HG03064 (cell line): ENCODE measurements around the gene CALR.
"Not testable (repeated sequence)": the region's sequence is repeated elsewhere in the genome, so short reads cannot be mapped to it uniquely, and the experiment has no call there.

Source experiments
- ATAC-seq: cut with Tn5 transposase; IDR thresholded peaks from one replicate; pipeline ENCODE4 v1.9.1; 2021; ENCODE audit warnings: low read depth; ENCODE audit not compliant: unreplicated experiment

CALR gene

GRCh38 chr19:12949363-12950283 is 11.2 kb downstream of the CALR start:
- ATAC-seq: no peak

DNA sequence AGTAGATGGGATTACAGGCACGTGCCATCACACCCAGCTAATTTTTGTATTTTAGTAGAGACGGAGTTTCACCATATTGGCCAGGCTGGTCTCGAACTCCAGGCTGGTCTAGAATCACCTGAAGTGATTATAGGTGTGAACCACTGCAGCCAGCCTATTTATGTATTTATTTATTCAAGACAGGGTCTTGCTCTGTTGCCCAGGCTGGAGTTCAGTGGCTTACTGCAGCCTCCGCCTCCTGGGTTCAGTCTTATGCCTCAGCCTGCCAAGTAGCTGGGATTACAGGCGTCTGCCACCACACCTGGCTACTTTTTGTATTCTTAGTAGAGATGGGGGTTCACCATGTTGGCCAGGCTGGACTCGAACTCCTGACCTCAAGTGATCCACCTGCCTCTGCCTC is 13.6 kb downstream of the CALR start:
- not testable (repeated sequence) for ATAC-seq

GRCh38 chr19:12952488-12953137 is 14.2 kb downstream of the CALR start:
- no peak for ATAC-seq

- ATAC-seq: no peak
Measured at GRCh38 chr19:12953138-12953798, 14.9 kb downstream of the CALR start.

DNA sequence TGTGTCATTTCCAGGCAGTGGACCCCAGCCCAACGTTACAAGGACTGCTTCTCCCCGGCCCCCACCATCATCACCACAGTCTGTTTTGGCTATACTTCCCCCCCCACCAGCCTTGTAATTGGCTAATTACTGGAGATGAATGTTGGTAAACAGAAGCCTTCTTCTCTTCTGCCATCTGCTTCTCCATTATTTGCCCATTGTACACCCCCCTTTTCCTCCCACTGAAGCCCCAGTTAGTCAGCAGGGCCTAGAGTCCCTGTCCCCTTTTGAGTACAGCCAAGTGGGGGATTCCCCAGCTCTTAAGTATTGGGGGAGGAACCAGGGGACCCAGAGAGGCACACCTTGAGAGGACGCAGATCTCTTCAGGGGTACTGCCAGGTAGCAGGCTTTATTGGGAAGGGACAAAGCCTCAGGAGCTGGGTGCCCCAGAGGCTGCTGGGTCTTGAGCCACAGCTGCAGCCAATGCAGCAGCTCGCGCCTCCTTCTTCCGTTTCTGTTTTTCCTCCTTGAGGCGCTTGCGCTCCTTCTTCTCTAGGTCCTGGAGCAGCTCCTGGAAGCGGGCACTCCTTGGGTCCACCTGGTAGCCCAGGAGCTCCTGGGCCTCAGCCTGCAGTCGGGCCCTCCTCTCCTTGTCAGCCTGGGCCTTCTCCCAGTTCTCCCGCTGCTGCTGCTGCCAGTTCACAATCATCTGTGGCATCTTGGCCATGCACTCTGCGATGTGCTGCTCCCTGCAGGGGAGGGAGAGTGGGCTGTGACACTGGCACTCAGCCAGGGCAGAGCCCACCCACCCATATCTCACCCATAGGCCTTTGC is 15.6 kb downstream of the CALR start:
- no peak for ATAC-seq

GRCh38 chr19:12954612-12954962 is 16.2 kb downstream of the CALR start:
- no peak for ATAC-seq

DNA sequence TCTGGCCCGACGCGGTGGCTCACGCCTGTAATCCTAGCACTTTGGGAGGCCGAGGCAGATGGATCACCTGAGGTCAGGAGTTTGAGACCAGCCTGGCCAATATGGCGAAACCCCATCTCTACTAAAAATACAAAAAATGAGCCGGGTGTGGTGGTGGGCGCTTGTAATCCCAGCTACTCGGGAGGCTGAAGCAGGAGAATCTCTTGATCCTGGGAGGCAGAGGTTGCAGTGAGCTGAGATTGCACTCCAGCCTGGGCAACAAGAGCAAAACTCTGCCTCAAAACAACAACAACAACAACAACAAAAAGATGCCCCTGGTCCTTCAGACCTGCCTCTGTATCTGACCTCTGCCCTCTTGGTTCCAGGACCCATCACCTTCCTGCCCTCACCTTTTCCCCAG is 17.2 kb downstream of the CALR start:
- not testable (repeated sequence) for ATAC-seq

GRCh38 chr19:12955996-12956395 is 17.6 kb downstream of the CALR start:
- ATAC-seq: no peak

DNA sequence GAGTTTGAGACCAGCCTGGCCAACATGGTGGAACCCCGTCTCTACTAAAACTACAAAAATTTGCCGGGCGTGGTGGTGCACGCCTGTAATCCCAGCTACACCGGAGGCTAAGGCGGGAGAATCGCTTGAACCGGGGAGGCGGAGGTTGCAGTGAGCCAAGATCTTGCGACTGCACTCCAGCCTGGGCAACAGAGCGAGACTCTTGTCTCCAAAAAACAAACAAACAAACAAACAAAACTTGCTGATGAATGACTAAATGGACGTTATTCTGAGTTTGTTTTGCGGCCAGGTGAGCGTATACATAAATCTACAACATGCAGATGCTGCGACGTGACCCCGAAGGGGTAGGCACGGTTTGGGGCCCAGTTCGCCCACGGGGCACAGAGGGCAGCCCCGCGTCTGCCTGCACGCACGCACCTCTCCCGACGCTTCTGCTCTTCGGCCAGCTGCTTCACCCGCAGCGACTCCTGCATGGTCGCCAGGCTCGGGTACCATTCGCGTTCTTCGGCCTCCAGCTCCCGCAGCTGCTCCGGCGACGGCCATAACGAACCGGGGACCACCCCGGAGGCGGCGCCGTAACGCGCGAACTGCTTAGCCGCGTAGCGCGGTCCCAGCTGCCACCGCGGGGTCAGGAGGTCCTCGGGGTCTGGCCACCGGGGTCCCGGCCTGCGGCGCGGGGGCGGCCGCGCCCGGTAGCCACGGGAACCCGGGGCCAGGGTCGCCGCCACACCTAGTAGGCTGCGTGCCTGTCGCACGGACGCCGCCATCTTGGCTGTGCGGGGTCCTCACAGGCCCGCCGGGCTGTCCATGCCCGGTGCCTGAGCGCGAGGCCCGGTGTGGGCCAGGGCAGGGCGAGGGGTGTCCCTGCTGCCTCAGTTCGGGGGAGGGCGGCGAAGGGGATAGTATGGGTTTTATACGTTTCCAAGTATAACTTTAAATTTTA is 18.3 kb downstream of the CALR start, which contains the start of gene GADD45GIP1:
GADD45GIP1 (minus strand) TSS at position 778 of the 943 bp plus-strand sequence; CDS start at position 767, 11 bp downstream.
- ATAC-seq: no peak

DNA sequence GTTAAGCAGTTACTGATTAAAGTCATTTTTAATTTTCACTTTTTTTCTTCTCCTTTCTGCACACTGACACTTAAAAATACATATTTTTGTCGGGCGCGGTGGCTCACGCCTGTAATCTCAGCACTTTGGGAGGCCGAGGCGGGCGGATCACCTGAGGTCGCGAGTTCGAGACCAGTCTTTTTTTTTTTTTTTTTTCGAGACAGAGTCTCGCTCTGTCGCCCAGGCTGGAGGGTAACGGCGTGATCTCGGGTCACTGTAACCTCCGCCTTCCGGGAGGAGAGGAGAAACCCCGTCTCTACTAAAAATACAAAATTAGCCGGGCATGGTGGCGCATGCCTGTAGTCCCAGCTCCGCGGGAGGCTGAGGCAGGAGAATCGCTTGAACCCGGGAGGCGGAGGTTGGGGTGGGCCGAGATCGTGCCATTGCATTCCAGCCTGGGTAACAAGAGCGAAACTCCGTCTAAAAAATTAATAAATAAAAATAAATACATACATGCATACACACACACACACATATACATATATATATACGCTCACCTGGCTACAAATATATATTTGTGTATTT is 19.1 kb downstream of the CALR start:
- not testable (repeated sequence) for ATAC-seq

- ATAC-seq: no peak
Measured at GRCh38 chr19:12959481-12959880, 21.1 kb downstream of the CALR start.

GRCh38 chr19:12965017-12965811 is 26.8 kb downstream of the CALR start:
- no peak for ATAC-seq

- no peak for ATAC-seq
Measured at GRCh38 chr19:12965812-12966135, 27.4 kb downstream of the CALR start.

- ATAC-seq: no peak
Measured at GRCh38 chr19:12967907-12968306, 29.5 kb downstream of the CALR start.

DNA sequence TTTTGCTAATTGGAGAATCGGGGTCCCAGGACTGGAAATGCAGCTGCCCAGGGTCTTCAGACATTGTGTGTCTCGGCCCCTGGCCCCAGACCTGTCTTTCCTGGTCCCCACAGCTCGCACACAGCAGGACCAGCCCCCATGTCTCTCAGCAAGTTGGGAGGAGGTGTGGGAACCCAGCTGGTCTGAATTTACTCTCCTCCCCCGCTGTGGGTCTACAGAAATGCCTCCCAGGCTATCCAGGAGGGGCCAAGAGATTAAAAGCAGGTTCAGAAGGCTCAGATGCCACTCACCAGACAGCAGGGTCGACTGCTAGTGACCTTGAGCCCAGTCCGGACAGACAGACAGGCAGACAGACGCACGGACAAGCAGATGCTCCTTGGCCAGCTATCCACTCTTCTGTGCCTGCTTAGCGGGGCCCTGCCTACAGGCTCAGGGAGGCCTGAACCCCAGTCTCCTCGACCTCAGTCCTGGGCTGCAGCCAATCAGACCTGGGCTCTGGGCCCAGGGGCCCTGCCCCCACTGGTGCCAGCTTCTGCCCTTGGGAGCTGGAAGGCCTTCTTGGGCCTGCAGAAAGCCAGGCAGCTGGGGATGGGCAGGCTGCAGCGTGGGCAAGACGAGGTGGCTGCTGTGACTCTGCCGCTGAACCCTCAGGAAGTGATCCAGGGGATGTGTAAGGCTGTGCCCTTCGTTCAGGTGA is 31.0 kb downstream of the CALR start, which contains the start of gene DAND5:
DAND5 (plus strand) TSS at position 285 of the 697 bp plus-strand sequence; CDS start at position 370, 85 bp downstream.
- no peak for ATAC-seq

DNA sequence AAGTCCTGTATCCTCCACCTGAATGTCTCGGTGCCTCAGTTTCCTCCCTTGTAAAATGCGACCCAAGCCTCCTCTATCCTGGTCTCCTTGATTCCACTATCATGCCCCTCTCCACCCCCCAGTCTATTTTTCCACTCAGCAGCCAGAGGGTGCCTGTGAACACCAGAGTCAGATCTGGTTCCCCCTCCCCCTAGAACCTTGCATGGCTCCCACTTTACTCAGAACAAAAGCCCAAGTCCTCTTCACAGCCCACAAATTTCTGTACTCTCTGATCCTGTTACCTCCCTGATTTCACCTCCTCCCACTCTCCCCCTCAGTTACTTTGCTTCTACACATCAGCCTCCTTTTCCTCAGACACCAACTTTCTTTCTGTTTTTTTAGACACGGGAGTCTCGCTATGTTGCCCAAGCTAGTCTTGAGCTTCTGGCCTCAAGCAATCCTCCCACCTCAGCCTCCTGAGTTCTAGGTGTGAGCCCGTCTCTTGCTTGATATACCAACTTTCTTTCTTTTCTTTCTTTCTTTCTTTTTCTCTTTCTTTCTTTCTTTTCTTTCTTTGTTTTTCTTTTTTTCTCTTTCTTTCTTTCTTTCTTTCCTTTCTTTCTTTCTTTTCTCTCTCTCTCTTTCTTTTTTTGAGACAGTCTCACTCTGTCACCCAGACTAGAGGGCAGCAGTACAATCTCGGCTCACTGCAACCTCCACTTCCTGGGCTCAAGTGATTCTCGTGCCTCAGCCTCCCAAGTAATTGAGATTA is 31.8 kb downstream of the CALR start:
- ATAC-seq: no peak

GRCh38 chr19:12973236-12973635 is 34.8 kb downstream of the CALR start:
- ATAC-seq: no peak
